Activated gamma-delta T cell treated with Interleukin-2 at 50 U/mL for 16 hours (primary cell): ENCODE measurements around the gene ASAH2B.
"Not testable (repeated sequence)": the region's sequence is repeated elsewhere in the genome, so short reads cannot be mapped to it uniquely, and the experiment has no call there.

ENCODE experiments used
- DNase-seq: peaks from one replicate; pipeline ENCODE4 v3.0.0-alpha.2; 2020

The ASAH2B gene

DNA sequence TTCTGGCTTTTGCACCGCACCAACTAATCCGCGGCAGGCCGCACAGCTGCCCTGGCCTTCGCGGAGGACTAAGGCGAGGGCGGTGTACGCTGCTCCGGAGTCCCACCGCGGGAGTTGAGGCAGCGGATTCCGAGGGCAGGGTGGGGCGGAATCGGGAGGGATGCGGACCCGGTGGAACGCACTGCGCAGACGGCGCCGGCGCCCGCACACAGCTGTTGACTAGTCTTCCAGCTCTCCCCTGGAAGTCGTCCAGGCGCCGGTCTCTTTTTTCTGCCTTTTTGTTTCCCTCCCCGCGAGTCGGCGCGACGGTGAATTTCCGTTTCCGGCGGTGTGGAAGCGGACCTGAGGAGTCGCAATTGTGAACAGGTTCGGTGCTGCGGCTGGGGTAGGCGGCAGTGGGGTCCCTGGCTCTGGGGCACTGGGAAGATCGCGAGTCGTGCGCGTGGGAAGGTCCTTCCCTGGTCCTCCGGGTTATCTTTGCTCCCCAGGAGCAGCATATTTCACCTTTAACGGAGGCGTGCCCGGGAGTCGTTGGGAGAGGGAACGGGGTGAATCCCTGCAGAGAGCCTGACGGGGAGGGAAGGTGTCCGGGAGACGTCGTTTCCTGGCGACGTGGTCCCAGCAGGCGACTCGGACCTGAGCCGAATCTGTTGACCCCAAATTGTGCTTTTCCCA lies at the start of gene ASAH2B:
ASAH2B (plus strand) TSS at position 319 of the 675 bp plus-strand sequence. CDS start 5,195 bp downstream, outside the sequence.
- DNase-seq, result peak; percentile 70

DNA sequence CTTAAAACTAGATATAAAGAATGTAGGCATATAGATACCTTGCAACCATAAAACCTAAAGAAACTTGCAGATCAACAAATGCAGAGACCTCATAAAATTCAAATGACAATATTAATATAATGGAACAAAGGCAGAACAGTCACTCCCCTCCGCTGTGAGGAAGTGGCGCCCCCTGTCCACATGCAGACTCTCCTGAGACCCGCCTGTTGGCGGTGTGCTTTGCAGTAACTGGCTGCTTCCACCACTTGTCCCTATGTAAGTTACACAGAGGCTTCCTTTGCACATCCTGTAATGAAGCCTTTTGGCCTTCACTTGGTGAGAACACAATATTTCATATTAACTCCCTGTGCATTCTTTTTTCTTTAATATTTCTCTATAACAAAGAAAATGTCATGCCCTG lies 41.9 kb upstream of the ASAH2B start:
- not testable (repeated sequence) for DNase-seq

DNA sequence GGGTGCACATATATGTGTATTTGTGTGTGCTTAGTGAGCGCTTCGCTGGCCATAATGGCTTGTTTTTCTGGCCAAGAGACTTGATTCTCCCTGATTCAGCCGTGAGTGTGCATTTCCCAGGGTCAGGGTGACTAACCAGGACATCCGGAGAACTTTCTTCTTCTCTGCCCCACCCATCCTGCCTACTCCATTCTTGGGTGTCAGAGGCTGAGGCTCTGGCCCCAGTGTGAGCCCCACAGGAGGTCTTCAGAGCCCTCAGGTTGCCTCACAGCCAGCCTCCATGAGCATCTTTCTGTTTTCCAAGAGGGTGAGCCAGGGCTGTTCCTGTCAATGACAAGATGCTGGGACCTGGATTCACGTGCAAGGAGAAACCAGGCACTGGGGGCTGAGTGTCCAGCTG lies 37.8 kb upstream of the ASAH2B start:
- DNase-seq, result not testable (repeated sequence)

DNA sequence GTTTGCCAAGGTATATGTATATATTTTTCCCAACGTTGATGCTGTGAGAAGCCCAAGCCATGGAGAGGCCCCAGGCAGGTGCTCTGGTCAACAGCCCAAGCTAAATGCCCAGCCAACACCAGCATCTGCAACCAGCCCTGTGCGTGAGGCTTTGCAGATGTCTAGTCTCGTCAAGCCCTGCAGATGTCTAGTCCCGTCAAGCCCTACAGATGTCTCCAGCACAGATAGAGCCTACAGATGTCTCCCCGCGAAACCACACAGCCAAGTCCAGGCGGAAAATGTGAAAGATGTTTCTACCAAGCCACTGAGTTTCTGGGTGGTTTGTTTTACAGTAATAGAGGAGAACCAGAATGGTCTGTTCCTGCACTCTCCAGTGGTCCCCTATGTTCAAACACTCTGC lies 36.7 kb upstream of the ASAH2B start:
- DNase-seq, result not testable (repeated sequence)

DNA sequence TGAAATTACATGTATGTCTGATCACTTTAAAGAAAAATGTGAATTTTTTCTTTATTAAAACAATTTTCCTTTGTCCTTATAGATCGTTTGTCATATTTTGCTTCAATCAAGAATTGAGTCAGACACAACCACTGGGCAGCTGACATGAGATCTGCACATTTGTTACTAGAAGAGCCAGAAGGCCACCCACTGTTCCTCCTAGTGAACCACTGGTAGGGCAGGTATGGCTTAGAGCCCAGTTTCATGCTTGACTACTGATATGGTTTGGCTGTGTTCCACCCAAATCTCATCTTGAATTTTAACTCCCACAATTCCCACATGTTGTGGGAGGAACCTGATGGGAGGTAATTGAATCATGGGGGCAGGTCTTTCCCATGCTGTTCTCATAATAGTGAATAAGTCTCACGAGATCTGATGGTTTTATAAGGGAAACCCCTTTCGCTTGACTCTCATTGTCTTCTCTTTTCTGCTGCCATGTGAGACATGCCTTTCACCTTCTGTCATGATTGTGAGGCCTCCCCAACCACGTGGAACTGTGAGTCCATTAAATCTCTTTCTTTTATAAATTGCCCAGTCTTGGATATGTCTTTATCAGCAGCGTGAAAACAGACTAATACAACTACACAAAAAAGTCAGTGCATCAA lies 35.2 kb upstream of the ASAH2B start:
- not testable (repeated sequence) for DNase-seq

DNA sequence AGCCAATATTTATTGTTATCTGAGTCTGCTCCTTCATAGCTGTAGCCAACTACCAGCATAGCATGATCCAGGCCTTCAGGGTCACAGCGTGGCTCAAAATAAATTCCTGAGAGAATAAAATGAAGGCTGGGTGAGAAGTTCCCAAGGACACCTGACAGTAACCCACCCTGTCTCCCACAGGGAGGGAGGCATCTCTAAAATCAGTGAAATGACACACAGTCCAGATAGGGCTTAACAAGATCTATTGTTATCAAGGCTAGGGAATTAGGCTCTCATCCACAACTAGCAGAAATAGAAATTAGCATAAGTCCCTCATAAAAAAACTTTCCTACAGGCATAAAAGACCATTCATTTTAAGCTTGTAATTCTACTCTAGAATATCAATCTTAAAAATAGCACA lies 33.7 kb upstream of the ASAH2B start:
- DNase-seq, result not testable (repeated sequence)

DNA sequence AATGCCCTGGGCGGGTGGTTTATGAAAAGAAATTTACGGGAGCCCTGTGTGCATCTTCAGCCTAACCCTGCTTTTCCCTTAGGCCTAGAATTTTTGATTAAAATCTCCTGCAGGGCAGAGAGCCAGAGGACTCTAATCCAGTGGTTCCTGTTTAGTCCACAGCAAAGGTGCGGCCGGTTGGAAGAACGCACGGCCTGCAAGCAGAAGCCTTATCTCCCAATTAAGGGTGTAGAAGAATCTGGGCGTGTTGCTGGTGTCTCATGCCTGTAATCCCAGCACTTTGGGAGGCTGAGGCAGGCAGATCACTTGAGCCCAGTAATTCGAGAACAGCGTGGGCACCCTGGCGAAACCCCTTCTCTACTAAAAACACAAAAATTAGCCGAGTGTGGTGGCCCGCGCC lies 29.5 kb upstream of the ASAH2B start:
- not testable (repeated sequence) for DNase-seq

DNA sequence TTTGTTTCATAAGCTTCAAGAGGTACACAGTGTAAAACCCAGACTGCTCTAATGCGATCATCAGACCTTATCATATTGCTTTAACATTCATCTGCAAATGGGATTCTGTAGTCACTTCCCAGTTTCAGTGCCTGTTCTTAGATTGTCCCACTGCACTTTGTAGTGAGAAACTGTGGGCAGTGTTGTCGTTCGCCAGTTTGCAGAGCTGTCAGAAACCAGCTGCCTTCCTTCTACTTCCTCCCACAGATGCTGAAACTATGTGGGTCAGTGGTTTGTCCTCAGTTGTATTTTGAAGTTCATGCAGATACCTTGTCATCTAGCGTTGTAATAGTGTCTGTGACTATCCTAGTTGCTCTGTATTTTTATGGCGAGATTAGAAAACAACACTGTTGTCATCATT lies 15.9 kb upstream of the ASAH2B start:
- not testable (repeated sequence) for DNase-seq

DNA sequence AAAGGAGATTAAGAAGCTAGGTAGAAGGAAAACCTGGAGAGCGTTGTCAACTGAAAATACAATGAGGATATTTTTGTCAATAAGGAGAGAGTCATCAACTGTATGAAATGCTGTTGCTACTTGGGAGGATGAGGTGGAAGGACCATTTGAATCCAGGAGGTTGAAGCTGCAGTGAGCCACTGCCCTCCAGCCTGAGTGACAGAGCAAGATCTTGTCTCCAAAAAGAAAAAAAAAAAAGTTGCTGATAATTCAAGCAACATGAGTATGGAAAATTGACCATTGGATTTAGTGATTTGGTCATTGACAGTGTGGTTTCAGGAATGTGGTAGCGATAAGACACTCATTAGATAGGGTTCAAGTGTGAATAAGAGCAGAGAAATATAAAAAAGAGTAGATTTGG lies 11.6 kb upstream of the ASAH2B start:
- not testable (repeated sequence) for DNase-seq

DNA sequence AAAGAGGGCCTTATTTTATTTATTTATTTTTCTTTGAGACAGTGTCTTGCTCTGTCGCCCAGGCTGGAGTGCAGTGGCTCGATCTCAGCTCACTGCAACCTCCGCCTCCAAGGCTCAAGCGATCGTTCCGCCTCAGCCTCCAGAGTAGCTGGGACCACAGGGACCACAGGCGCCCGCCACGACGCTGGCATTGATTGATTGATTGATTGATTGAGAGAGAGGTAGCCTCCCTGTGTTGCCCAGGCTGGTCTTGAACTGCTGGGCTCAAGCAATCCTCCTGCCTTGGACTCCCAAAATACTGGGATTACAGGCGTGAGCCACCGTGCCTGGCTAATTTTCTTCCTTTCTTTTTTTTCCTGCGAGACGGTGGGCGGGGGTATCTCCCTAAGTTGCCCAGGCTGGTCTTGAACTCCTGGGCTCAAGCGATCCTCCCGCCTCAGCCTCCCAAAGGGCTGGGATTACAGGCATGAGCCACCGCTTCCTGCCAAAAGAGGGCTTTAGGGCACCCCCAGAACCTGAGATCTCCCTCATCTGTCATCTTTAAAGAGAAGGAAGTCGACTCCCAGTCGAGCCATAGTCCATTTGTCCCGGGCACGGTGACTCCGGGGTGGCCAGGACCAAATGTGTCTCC lies 634 bp upstream of the ASAH2B start:
- not testable (repeated sequence) for DNase-seq

DNA sequence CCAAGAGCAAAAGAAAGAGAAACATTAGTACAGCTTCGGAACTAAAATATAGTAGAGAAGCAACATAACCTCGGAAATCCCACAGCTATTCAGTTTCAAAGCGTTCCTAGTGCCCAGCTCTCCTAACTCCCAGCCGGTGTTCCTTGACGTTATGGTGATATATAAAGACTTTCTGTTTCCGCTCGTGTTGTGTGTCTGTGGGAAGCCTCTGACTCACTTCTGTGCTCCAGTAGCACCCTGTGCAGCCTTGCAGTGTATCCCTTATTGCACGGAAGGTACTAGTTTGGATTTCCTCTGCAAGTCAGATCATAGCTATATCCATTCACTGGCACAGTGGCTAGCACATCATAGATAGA lies 535 bp downstream of the ASAH2B start:
- peak; percentile 20 for DNase-seq

DNA sequence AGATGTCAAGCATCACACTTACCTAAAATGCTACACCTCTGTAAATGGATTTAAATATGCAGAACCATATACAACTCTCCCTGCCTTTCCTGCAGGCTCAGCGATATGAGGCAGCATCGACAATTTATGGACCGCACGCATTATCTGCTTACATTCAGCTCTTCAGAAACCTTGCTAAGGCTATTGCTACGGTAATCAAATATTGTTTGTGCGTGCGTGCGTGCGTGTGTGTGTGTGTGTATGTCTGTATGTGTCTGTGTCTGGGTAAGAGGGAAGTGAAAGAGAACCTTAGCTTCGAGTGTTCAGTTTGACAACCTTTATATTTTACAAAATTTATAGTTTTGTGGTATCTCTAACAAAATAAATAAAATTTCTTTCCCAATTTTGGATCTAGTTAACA lies 3.1 kb downstream of the ASAH2B start:
- not testable (repeated sequence) for DNase-seq

DNA sequence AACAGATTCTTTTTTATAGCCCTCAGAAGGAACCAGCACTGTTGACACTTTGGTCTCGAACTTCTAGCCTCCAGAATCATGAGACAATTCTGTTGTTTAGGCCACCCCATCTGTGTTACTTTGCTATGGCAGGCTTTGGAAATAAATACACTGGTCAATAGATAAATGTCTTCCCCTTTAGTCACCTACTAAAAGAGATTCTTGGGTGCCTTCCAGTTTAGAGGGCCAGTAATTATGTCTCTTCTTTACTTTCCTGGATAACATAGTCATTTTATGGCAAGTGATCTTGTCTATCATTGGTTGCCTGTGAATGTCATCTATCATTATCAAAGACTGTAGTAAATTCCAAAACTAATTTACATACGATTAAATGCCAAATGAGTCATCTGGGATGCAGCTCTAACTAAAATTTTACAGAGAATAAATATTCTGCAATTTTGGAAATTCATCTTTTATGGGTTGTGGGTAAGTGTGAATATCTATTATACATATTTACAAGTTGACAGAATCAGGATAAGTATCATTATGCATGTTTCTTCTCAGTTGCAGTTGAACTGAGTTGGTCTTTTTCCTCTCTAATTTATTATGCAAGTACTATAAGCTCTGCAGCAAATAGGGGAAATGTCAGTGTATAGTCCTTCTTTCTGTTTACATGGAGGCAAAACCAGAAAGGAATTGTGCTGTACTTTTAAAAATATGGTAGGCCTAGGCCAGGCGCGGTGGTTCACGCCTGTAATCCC lies 27.2 kb downstream of the ASAH2B start:
- not testable (repeated sequence) for DNase-seq

DNA sequence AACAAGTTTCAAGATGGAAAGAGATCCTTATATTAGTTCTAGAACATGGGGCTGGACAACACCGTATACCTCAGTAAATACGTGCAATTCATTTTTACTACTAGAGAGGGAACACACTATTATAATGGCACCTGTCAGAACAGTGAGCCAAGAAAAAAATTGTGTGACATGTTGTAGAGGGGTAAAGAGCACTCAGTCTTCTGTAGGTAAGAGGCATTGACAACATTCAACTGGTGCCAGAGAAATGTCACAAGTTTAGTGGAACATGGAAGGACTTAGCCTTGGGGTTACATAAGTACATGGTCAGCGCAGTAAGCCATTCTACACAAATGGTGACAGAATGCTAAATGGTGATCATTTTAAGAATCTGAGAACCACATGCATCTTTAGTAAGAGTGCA lies 32.3 kb downstream of the ASAH2B start:
- DNase-seq, result not testable (repeated sequence)

DNA sequence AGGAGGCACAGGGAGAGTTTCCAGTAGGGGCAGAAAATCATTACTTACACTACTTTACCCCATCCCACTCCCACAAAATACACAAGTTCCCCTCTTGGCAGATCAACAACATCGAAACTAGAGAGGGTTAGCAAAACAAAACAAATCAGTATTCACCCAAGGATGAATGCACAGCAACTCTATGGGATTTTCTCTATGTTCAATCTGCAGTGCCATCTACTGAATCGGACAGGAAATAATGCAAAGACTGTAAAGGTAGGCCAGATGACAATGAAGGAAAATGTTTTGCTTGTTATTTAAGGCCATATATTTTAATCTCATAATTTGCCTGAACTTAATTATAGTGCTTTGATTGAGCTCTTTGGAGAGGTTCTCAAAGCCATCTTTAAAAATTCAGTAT lies 35.1 kb downstream of the ASAH2B start:
- DNase-seq, result not testable (repeated sequence)

DNA sequence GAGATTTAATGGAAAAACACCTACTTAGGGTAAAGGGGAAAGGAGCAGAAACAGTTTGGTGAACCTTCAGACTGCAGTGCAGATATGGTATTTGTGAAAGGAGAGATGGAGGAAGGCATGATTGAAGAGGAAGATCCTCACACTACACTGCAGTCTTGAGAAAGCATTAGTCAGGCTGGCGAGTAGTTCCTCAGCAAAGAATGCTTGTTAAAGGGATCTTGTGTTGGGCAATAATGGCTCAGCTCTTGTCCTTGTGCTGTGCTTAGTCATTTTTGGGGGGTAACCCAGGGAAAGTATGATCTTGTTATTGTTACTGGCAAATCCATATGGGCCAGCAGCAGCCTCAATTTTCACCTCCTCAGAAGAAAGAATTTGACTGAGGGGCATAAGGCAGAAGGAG lies 40.3 kb downstream of the ASAH2B start:
- not testable (repeated sequence) for DNase-seq

DNA sequence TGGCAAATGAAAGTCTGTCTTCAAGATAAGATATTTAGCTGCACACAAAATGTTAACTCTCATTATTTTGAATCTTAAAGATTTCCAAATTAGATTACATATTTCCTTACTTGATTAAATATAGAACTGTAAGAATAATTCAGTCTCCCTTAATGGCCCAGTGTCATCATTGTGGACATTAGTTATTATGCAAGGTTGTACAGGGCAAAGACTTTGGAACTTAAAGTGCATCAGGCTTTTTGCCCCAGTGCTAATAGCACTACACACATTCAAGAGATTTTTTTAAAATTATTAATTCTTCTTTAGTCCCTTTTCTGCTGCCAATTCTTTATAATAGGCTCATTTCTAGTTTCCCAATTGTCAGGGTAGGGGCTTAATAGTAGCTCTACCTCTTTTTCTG lies 42.3 kb downstream of the ASAH2B start:
- not testable (repeated sequence) for DNase-seq

DNA sequence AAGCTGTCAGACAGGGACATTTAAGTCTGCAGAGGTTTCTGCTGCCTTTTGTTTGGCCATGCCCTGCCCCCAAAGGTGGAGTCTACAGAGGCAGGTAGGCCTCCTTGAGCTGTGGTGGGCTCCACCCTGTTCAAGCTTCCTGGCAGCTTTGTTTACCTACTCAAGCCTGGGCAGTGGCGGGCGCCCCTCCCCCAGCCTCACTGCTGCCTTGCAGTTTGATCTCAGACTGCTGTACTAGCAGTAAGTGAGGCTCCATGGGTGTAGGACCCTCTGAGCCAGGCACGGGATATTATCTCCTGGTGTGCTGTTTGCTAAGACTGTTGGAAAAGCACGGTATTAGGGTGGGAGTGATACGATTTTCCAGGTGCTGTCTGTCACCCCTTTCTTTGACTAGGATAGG lies 48.2 kb downstream of the ASAH2B start:
- DNase-seq, result not testable (repeated sequence)

DNA sequence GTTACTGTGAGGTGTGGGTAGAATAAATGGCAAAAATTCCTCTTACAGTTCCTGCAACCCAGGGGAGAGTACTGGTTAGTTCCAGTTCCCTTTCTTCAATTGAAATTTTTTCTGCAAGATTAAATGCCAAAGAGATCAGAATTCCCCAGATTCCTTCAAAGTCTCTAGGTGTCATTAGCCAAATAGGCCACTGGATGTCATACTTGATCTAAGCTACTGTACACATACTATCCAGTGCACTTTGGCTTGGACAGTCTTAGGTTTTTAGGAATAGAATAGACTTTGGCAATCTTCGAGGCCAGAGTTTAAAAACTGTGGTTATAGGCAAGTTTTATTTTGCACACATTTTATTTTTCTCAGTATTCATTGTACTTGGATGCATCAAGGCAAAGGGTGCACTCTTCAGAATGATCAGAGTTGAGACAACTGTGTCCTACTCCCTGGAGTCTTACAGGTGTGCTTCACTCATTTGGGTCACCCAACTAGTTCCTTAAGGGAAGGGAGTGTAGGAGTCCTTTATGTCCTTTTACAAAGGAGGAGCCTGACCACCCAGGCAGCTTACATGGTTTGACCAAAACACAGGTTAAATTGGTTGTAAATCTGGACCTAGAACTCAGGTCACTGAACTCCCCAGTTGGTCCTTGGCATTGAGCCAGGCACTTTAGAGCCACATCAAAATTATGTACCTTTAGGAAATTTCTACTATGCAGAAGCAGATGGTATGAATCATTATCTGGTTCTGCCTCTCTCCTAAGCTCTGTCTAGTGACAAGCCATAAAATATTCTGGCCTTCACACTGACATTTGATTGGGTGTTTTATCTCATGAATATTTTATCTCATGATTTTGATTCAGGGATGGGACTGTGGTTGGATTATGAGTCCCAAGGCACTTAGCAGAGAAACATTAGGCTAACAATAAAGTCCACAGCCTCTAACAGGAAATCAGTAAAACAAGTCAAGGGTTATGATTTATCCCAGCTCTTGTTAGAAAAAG lies 49.5 kb downstream of the ASAH2B start:
- no peak for DNase-seq

DNA sequence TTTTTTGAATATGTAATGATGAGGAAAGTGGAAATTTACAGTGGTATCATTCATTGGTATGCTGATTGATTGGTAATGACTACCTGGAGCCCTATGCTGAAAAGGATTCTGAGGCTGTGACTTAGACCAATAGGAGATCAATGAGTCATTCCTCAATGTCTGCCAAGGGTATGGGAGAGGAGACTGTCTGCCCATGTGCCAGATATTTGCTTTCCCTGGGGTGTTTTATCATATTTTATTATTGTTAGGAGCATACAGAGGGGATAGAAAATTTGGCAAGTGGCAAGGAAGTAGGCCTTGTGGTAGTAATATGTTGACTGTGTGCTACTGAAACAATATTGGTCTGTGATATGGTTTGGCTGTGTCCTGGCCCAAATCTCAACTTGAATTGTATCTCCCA lies 54.8 kb downstream of the ASAH2B start:
- DNase-seq, result no peak

DNA sequence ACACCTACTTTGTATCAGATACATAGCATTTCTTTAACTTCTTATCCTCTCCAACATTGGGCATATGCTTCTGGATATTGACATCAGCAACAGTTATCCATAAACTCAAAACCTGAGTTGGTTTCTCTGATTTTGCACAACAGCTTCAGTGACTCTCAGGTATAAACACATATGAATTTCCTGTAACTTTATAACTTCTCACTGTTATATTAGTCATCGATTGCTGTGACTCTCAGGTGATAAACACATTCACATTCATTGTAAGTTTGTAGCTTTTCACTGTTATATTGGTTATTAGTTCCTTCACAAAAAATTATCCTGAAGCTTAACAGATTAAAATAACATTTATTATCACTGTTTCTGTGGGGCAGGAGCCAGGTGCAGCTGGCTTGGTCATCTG lies 57.0 kb downstream of the ASAH2B start:
- no peak for DNase-seq

DNA sequence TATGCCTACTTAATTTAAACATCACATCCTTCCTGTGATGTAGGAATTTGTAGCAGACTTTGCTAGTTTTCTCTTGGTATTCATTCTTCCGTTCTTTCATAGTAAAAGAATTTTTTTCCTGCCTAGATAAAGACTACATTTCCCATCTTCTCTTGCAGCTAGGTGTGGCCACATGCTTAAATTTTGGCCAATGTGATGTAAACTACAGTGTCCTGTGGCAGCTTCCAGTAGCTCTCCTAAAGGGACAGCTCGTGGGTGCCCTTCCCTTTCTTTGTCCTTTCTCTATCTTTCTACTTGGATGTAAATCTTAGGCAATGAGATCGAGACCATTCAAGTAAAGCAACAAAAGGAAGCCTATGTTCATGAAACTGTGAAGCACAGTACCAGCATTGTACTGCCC lies 58.6 kb downstream of the ASAH2B start:
- DNase-seq, result no peak
